22Rv1 (cell line): Measurements from ENCODE around the gene VPS45.

Experiments
- H3K27ac ChIP-seq: fragments of 450-650 bp; 2 replicates; pipeline ENCODE4 v1.5.1; 2017
- CTCF ChIP-seq: fragments of 450-650 bp; IDR thresholded peaks from 2 replicates; pipeline ENCODE4 v1.5.1; 2017; ENCODE audit warnings: mild to moderate bottlenecking
- ZFX ChIP-seq: fragments of 450-650 bp; IDR thresholded peaks from 2 replicates; pipeline ENCODE4 v1.6.1; 2017; ENCODE audit warnings: antibody characterized with exemption, borderline replicate concordance

Gene VPS45

DNA sequence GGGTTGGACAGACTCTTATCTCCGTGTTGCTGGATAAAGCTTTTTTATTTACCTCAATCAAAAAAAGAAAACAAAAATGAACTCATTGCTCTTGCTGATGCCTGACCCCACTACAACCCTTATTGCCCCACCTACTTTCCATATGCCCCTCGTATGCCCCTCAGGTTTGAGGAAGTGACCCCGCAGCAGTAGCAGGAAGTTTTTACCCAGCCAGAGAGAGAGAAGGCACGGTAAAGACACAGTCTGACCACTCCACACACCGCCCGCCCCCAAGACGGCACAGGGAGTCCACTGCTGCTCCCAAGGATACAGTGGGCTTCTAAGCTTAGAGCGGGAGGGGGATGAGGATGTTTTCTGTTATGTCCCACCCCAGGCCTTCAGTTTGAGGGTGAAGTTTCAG is 92.0 kb downstream of the VPS45 start:
- TF ChIP-seq ZFX, result no peak
- no peak for TF ChIP-seq CTCF
- no peak overlapping the region for H3K27ac ChIP-seq

- no peak for TF ChIP-seq CTCF
- no peak for TF ChIP-seq ZFX
- peak overlapping the region; percentile 3; the same call in 1 of the 2 replicates for H3K27ac ChIP-seq
These were observed 93.5 kb downstream of the VPS45 start for GRCh38 chr1:150160964-150161621.

GRCh38 chr1:150161747-150162581 is 94.4 kb downstream of the VPS45 start:
- no peak for TF ChIP-seq CTCF
- TF ChIP-seq ZFX, result no peak
- peak overlapping the region; percentile 74 for H3K27ac ChIP-seq

- H3K27ac ChIP-seq, result peak overlapping the region; percentile 74
- no peak; the same call in 1 of the 2 replicates for TF ChIP-seq CTCF
- no peak for TF ChIP-seq ZFX
These were observed 94.9 kb downstream of the VPS45 start for GRCh38 chr1:150162582-150162861.

GRCh38 chr1:150162862-150163706 is 95.5 kb downstream of the VPS45 start:
- peak overlapping the region; percentile 74 for H3K27ac ChIP-seq
- TF ChIP-seq ZFX (no peak), CTCF (peak; percentile 3)

GRCh38 chr1:150164224-150164623 is 96.6 kb downstream of the VPS45 start:
- H3K27ac ChIP-seq, result no peak overlapping the region
- TF ChIP-seq CTCF, result no peak
- TF ChIP-seq ZFX, result no peak
